A172 (cell line): ENCODE results near the gene DPAGT1. TPM values are rescaled to one million over a fixed set of nuclear protein-coding genes. Genes with fewer than 3 reads are reported as not detected.

Experiments
- DNase-seq: peaks from one replicate; pipeline ENCODE4 v3.0.0-alpha.2; 2015; ENCODE audit warnings: low spot score
- total RNA-seq: library from RNA; depleted of rRNA; stranded (reverse); fragments of >200 nt; shearing (Covaris generic); gene quantifications from 2 replicates; pipeline ENCODE4 v1.2.3, GENCODE V29; 2014; rRNA removed

DPAGT1 gene
- total RNA-seq, 1 experiment from 2014 or later, result 9.8 TPM

DNA sequence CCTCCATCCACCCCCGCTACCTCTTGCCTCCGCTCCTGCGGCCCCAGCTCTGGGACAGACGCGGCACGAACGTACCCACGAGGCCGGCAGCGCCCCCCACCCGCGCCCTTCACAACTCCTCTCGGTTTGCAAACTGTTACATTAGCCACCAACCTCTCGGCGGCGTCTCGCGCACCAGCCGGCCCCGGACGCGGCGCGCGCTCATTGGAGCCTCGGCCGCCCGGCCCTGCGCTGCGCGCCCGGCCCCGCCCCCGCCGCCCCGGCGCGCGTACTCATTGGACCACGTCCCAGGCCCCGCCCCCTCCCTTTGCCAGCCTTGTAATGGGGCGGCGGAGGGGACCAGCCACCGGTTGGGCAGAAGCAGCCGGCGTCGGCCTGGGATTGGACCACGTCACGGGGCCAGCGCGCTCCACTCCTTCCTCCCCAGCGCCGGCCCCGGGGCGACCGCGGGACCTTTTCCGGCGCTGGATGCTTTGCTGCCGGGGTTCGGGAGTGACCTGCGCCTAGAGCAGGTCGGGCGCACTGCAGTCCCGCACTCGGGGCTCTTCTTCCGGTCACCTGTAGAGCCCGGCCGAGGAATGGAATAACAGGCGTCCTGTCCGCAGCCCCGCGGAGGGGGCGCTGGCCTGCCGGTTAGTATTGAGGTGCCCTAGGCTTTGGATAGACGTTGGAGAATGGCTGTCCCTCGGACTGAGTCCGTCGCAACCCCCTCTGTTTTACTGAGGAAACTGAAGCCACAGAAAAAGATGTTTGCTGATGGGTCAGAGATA, 44.5 kb downstream of the DPAGT1 start, which contains the start of gene HYOU1:
HYOU1 (minus strand) TSS at position 206 of the 770 bp plus-strand sequence. CDS start 1,045 bp downstream, outside the sequence.
- DNase-seq, result peak; percentile 81

- no peak for DNase-seq
Measured at GRCh38 chr11:119056421-119056999, 45.1 kb downstream of the DPAGT1 start.

DNA sequence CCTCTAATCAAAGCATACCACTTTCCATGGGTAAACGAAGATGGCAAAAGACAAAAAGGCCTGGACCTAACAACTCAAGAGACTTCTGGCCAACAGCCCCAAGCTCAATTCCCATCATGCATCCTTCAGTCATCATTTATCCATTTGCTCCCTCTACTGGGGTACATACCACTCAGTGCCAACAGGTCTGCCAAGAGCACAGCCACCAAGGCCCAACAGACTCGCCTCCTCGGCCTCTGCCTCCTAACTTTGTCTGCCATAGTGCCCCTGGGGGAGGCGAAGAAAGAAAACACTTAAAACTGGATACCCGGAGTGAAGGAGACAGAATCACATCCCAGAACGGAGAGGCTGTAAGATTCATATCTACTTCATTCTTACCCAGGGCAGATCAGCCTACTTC, 45.8 kb downstream of the DPAGT1 start:
- DNase-seq, result no peak

- DNase-seq, result no peak
Measured at GRCh38 chr11:119054418-119054817, 47.2 kb downstream of the DPAGT1 start.

- DNase-seq, result no peak
Measured at GRCh38 chr11:119052163-119052814, 49.4 kb downstream of the DPAGT1 start.

- no peak for DNase-seq
Measured at GRCh38 chr11:119051440-119052162, 50.1 kb downstream of the DPAGT1 start.

DNA sequence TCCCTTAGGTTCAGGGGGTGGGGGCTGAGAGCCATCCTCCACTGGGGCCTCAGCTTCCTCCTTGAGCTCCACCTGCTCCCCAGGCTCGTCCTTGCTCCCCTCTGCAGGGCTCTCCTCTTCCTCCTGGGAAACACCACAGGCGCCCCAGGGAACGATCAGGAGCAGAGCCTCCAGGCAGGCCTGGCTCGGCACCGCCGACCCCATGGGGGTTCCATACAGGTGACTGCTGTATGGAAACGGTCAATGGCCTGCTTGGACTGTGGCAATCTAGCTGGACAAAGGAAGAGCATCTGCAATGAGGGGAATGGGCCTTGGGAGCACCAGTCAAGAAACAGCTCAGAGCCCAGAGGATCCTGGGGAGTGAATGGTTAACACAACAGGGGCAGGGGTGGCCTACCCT, 52.6 kb downstream of the DPAGT1 start:
- DNase-seq, result no peak

GRCh38 chr11:119048644-119049043, 53.0 kb downstream of the DPAGT1 start:
- DNase-seq, result no peak

- no peak for DNase-seq
Measured at GRCh38 chr11:119047205-119047604, 54.4 kb downstream of the DPAGT1 start.

Other genes starting within 250 kb of the DPAGT1 start
- gene CXCR5, start 218.0 kb downstream of the DPAGT1 start, total RNA-seq, result 0.02 TPM in 1 of 2 replicates, not detected in the other
- gene BCL9L, start 175.9 kb downstream of the DPAGT1 start, total RNA-seq, result 7.2 and 17.2 TPM in 2 replicates
- gene UPK2, start 145.6 kb downstream of the DPAGT1 start, total RNA-seq, result not detected in 2 replicates
- not detected in 2 replicates for gene FOXR1, start 130.1 kb downstream of the DPAGT1 start, total RNA-seq
- 24.9 and 45.6 TPM in 2 replicates for gene CENATAC, start 103.7 kb downstream of the DPAGT1 start, total RNA-seq
- gene RPS25, start 83.5 kb downstream of the DPAGT1 start, total RNA-seq, result 789 and 797 TPM in 2 replicates
- 57.9 and 83.5 TPM in 2 replicates for gene TRAPPC4, start 83.1 kb downstream of the DPAGT1 start, total RNA-seq
- gene SLC37A4, start 71.0 kb downstream of the DPAGT1 start, total RNA-seq, result 5.0 and 7.5 TPM in 2 replicates
- 112 and 125 TPM in 2 replicates for gene HYOU1, start 44.6 kb downstream of the DPAGT1 start, total RNA-seq
- gene VPS11, start 34.0 kb downstream of the DPAGT1 start, total RNA-seq, result 13.5 and 16.5 TPM in 2 replicates
- 2.7 and 6.6 TPM in 2 replicates for gene HMBS, start 17.0 kb downstream of the DPAGT1 start, total RNA-seq
- 4.7 and 7.2 TPM in 2 replicates for gene C2CD2L, start 5.5 kb upstream of the DPAGT1 start, total RNA-seq
- 6.4 and 8.4 TPM in 2 replicates for gene HINFP, start 19.7 kb upstream of the DPAGT1 start, total RNA-seq
- 0.05 TPM in 1 of 2 replicates, not detected in the other for gene ABCG4, start 47.2 kb upstream of the DPAGT1 start, total RNA-seq
- 7.9 and 15.0 TPM in 2 replicates for gene NLRX1, start 66.9 kb upstream of the DPAGT1 start, total RNA-seq
- gene NHERF4, start 83.6 kb upstream of the DPAGT1 start, total RNA-seq, result not detected in 2 replicates
- 8.1 and 9.7 TPM in 2 replicates for gene CBL, start 104.5 kb upstream of the DPAGT1 start, total RNA-seq
- gene MCAM, start 215.3 kb upstream of the DPAGT1 start, total RNA-seq, result 25.4 and 42.9 TPM in 2 replicates
- gene RNF26, start 232.7 kb upstream of the DPAGT1 start, total RNA-seq, result 3.9 and 5.0 TPM in 2 replicates
- not detected in 2 replicates for gene C1QTNF5, start 239.0 kb upstream of the DPAGT1 start, total RNA-seq
- not detected in 2 replicates for gene MFRP, start 244.9 kb upstream of the DPAGT1 start, total RNA-seq